GM23338 (cell line): ENCODE data around the gene PLA2R1. TPM values are rescaled to one million over a fixed set of nuclear protein-coding genes. Genes with fewer than 3 reads are reported as not detected.

Experiments used
- ATAC-seq: fragments of 200-7000 bp; cut with Tn5 transposase; 3 replicates; pipeline ENCODE4 v1.9.1; 2020
- DNase-seq: peaks from one replicate; pipeline ENCODE4 v3.0.0-alpha.2; 2015; ENCODE audit warnings: low spot score
- H2AFZ ChIP-seq: fragments of 200-600 bp; sonication (generic); 2 replicates; pipeline ENCODE4 v1.8.0; 2016; ENCODE audit warnings: antibody characterized with exemption, mild to moderate bottlenecking, moderate library complexity
- H3F3A ChIP-seq: fragments of 200-600 bp; sonication (generic); replicated peaks from 2 replicates; pipeline ENCODE4 v1.8.0; 2017; ENCODE audit warnings: antibody characterized with exemption, mixed run types, low read depth
- H3K27ac ChIP-seq: fragments of 200-600 bp; sonication (generic); 2 replicates; pipeline ENCODE4 v1.6.1; 2016; ENCODE audit warnings: low read depth
- H3K27me3 ChIP-seq: fragments of 200-600 bp; sonication (generic); 2 replicates; pipeline ENCODE4 v1.8.0; 2016; ENCODE audit warnings: mild to moderate bottlenecking, mixed run types, moderate library complexity; ENCODE audit not compliant: insufficient read depth
- H3K36me3 ChIP-seq: fragments of 200-600 bp; sonication (generic); 2 replicates; pipeline ENCODE4 v1.8.0; 2016; ENCODE audit warnings: mild to moderate bottlenecking; ENCODE audit not compliant: insufficient read depth
- H3K4me1 ChIP-seq: fragments of 200-600 bp; sonication (generic); 2 replicates; pipeline ENCODE4 v1.8.0; 2016; ENCODE audit warnings: mild to moderate bottlenecking, moderate library complexity; ENCODE audit not compliant: insufficient read depth
- H3K4me2 ChIP-seq: fragments of 200-600 bp; sonication (generic); 2 replicates; pipeline ENCODE4 v1.7.1; 2017; ENCODE audit warnings: mixed run types
- H3K4me3 ChIP-seq: fragments of 200-600 bp; sonication (generic); 2 replicates; pipeline ENCODE4 v1.6.1; 2016; ENCODE audit warnings: mixed run types
- H3K79me2 ChIP-seq: fragments of 200-600 bp; sonication (generic); replicated peaks from 2 replicates; pipeline ENCODE4 v1.8.0; 2017; ENCODE audit warnings: mild to moderate bottlenecking; ENCODE audit not compliant: insufficient read depth
- H3K9me2 ChIP-seq: fragments of 200-600 bp; sonication (generic); 2 replicates; pipeline ENCODE4 v1.8.0; 2017; ENCODE audit not compliant: insufficient read depth
- H4K20me1 ChIP-seq: fragments of 200-600 bp; sonication (generic); replicated peaks from 2 replicates; pipeline ENCODE4 v1.8.0; 2017; ENCODE audit warnings: mild to moderate bottlenecking; ENCODE audit not compliant: insufficient read depth
- H3K27ac Mint-ChIP-seq: 2 replicates; pipeline ENCODE4 v1.8.0; 2020; ENCODE audit warnings: inconsistent platforms, mild to moderate bottlenecking, moderate library complexity, mixed read lengths
- H3K27me3 Mint-ChIP-seq: 3 replicates; pipeline ENCODE4 v1.8.0; 2022; ENCODE audit warnings: low read depth, mild to moderate bottlenecking, moderate library complexity, mixed read lengths, inconsistent platforms; ENCODE audit not compliant: insufficient read depth, poor library complexity
- H3K36me3 Mint-ChIP-seq: 3 replicates; pipeline ENCODE4 v1.8.0; 2021; ENCODE audit warnings: low read depth, mild to moderate bottlenecking, inconsistent platforms, moderate library complexity, mixed read lengths
- H3K4me1 Mint-ChIP-seq: 3 replicates; pipeline ENCODE4 v1.8.0; 2020; ENCODE audit warnings: mild to moderate bottlenecking, inconsistent platforms, mixed read lengths
- H3K4me3 Mint-ChIP-seq: 3 replicates; pipeline ENCODE4 v1.8.0; 2021; ENCODE audit warnings: moderate library complexity, mild to moderate bottlenecking, inconsistent platforms, mixed read lengths
- H3K9me3 Mint-ChIP-seq: 3 replicates; pipeline ENCODE4 v1.8.0; 2020; ENCODE audit warnings: moderate library complexity, mild to moderate bottlenecking, inconsistent platforms, mixed read lengths
- CTCF ChIP-seq, 2 experiments: fragments of 200-600 bp in 1 of 2; sonication (generic) in 1 of 2; conservative IDR thresholded peaks; 2 replicates each; pipeline versions ENCODE4 v1.5.1 to v1.6.1; 2016 to 2017; ENCODE audit warnings: antibody characterized with exemption in 2 of 2, low read depth in 2 of 2, mild to moderate bottlenecking in 2 of 2, moderate library complexity in 1 of 2
- ETS1 ChIP-seq: IDR thresholded peaks from 2 replicates; pipeline ENCODE4 v1.6.1; 2016; ENCODE audit warnings: antibody characterized with exemption
- EZH2 ChIP-seq: fragments of 200-600 bp; sonication (generic); IDR thresholded peaks from one replicate; pipeline ENCODE4 v1.8.0; 2017; ENCODE audit warnings: antibody characterized with exemption, mild to moderate bottlenecking, low read depth; ENCODE audit not compliant: unreplicated experiment
- EZH2phosphoT487 ChIP-seq: fragments of 200-600 bp; sonication (generic); IDR thresholded peaks from one replicate; pipeline ENCODE4 v1.8.1; 2018; ENCODE audit warnings: antibody characterized with exemption; ENCODE audit not compliant: unreplicated experiment
- JUNB ChIP-seq: IDR thresholded peaks from one replicate; pipeline ENCODE4 v1.6.1; 2016; ENCODE audit warnings: antibody characterized with exemption; ENCODE audit not compliant: unreplicated experiment
- POLR2AphosphoS5 ChIP-seq: IDR thresholded peaks from 2 replicates; pipeline ENCODE4 v1.6.1; 2016; ENCODE audit warnings: antibody characterized with exemption, low read depth
- REST ChIP-seq: IDR thresholded peaks from one replicate; pipeline ENCODE4 v1.6.1; 2018; ENCODE audit warnings: antibody characterized with exemption; ENCODE audit not compliant: unreplicated experiment
- STAT1 ChIP-seq: IDR thresholded peaks from one replicate; pipeline ENCODE4 v1.6.1; 2016; ENCODE audit warnings: antibody characterized with exemption; ENCODE audit not compliant: unreplicated experiment
- ZNF114 ChIP-seq: fragments of 250-450 bp; sonication (Bioruptor Pico); IDR thresholded peaks from 2 replicates; pipeline ENCODE4 v1.5.0; 2020; ENCODE audit warnings: mild to moderate bottlenecking, moderate library complexity
- ZNF331 ChIP-seq: fragments of 250-450 bp; sonication (Bioruptor Pico); IDR thresholded peaks from 2 replicates; pipeline ENCODE4 v1.5.0; 2020; ENCODE audit warnings: low read depth, mild to moderate bottlenecking, moderate library complexity
- polyA plus RNA-seq: library from polyadenylated mRNA; unstranded; fragments of >200 nt; fragmentation: Nextera tagmentation; extraction: Ambion mirVana; gene quantifications from 2 replicates; pipeline ENCODE4 v1.2.1, GENCODE V29; 2016
- total RNA-seq: library from RNA; depleted of rRNA; stranded (reverse); fragments of >200 nt; shearing (Covaris generic); gene quantifications from 2 replicates; pipeline ENCODE4 v1.2.3, GENCODE V29; 2014

The PLA2R1 gene
- total and polyA plus RNA-seq, 2 experiments from 2014 or later, result 0.57 to 1.2 TPM

- Mint-ChIP-seq H3K36me3 (no peaks in the 10 kb centered on the region; the same call in 2 of the 3 replicates), H3K4me1 (peaks cover 40% of the 10 kb centered on the region), H3K4me3 (no peak overlapping the region), H3K27me3 (peaks cover 3% of the 10 kb centered on the region), H3K9me3 (no peaks in the 10 kb centered on the region), H3K27ac (no peak overlapping the region)
- Histone ChIP-seq H4K20me1 (no peaks in the 10 kb centered on the region), H3K27me3 (no peaks in the 10 kb centered on the region), H3K9me2 (no peaks in the 10 kb centered on the region), H2AFZ (no peak overlapping the region), H3K36me3 (no peaks in the 10 kb centered on the region; the same call in 1 of the 2 replicates), H3K4me1 (peaks cover 34% of the 10 kb centered on the region), H3K4me3 (no peak overlapping the region), H3F3A (no peaks in the 10 kb centered on the region), H3K27ac (no peak overlapping the region), H3K4me2 (peak overlapping the region; percentile 27; the same call in 1 of the 2 replicates), H3K79me2 (no peaks in the 10 kb centered on the region)
- DNase-seq (no peak), ATAC-seq (no peak)
- no peak for TF ChIP-seq CTCF (conservative IDR thresholded peaks at IDR 0.05; ENCODE audit: low read depth in 2 of 2)
- no peak for TF ChIP-seq ZNF331
- TF ChIP-seq ETS1, result no peak
- no peak for TF ChIP-seq JUNB
- TF ChIP-seq EZH2, result no peak
Measured at GRCh38 chr2:160052531-160052930, 9.9 kb downstream of the PLA2R1 start.

GRCh38 chr2:160051371-160051800 lies 11.0 kb downstream of the PLA2R1 start:
- H3K4me1 ChIP-seq, result peaks cover 31% of the 10 kb centered on the region
- Mint-ChIP-seq H3K27ac (no peak overlapping the region), H3K9me3 (no peaks in the 10 kb centered on the region), H3K4me1 (peaks cover 32% of the 10 kb centered on the region), H3K36me3 (no peaks in the 10 kb centered on the region), H3K4me3 (no peak overlapping the region), H3K27me3 (peaks cover 3% of the 10 kb centered on the region)
- H3K79me2 ChIP-seq, result no peaks in the 10 kb centered on the region
- H3K4me2 ChIP-seq, result no peak overlapping the region
- DNase-seq (no peak), ATAC-seq (no peak)
- no peak overlapping the region for H3K4me3 ChIP-seq
- no peaks in the 10 kb centered on the region for H3K9me2 ChIP-seq
- no peak overlapping the region for H2AFZ ChIP-seq
- H3F3A ChIP-seq, result no peaks in the 10 kb centered on the region
- TF ChIP-seq EZH2 (no peak), STAT1 (no peak), ZNF114 (no peak), ZNF331 (no peak), EZH2phosphoT487 (no peak)
- no peak overlapping the region for H3K27ac ChIP-seq
- no peaks in the 10 kb centered on the region for H3K27me3 ChIP-seq
- H3K36me3 ChIP-seq, result no peaks in the 10 kb centered on the region
- H4K20me1 ChIP-seq, result no peaks in the 10 kb centered on the region

GRCh38 chr2:160050147-160050546 lies 12.3 kb downstream of the PLA2R1 start:
- ATAC-seq (no peak), DNase-seq (no peak)
- Mint-ChIP-seq H3K9me3 (no peaks in the 10 kb centered on the region; the same call in 2 of the 3 replicates), H3K4me3 (no peak overlapping the region), H3K4me1 (peaks cover 25% of the 10 kb centered on the region), H3K27ac (no peak overlapping the region), H3K27me3 (peaks cover under 1% of the 10 kb centered on the region), H3K36me3 (no peaks in the 10 kb centered on the region)
- H3K27me3 ChIP-seq, result no peaks in the 10 kb centered on the region
- H3K36me3 ChIP-seq, result no peaks in the 10 kb centered on the region
- H3K4me3 ChIP-seq, result no peak overlapping the region
- TF ChIP-seq JUNB, result no peak
- TF ChIP-seq REST, result no peak
- TF ChIP-seq ETS1, result no peak
- TF ChIP-seq STAT1, result no peak
- no peak for TF ChIP-seq POLR2AphosphoS5
- H3K79me2 ChIP-seq, result no peaks in the 10 kb centered on the region
- H3K27ac ChIP-seq, result no peak overlapping the region
- no peaks in the 10 kb centered on the region for H3F3A ChIP-seq
- H3K4me1 ChIP-seq, result peaks cover 25% of the 10 kb centered on the region
- no peak overlapping the region for H3K4me2 ChIP-seq
- 0 out of 2 replicates have a peak, but pooled peaks cover 5% of the 10 kb centered on the region for H3K9me2 ChIP-seq
- H2AFZ ChIP-seq, result no peak overlapping the region
- no peaks in the 10 kb centered on the region for H4K20me1 ChIP-seq
